CD4-positive, alpha-beta T cell (primary cell): ENCODE results near the gene ITIH2. TPM values are rescaled to one million over a fixed set of nuclear protein-coding genes. Genes with fewer than 3 reads are reported as not detected.
"Not testable (repeated sequence)": the region's sequence is repeated elsewhere in the genome, so short reads cannot be mapped to it uniquely, and the experiment has no call there.

Experiments
- ATAC-seq: fragments of 200-7000 bp; cut with Tn5 transposase; one replicate; pipeline ENCODE4 v1.10.0; 2022; ENCODE audit warnings: mild to moderate bottlenecking; ENCODE audit not compliant: poor library complexity
- CTCF ChIA-PET: fragments of 350-600 bp; sonication (Branson Sonifier 250); formaldehyde crosslinking; loops from one replicate; lab custom pipeline; 2021; ENCODE audit warnings: antibody characterized with exemption, inconsistent platforms; lab: Charles Lee
- POLR2A ChIA-PET: fragments of 350-600 bp; sonication (Branson Sonifier 250); formaldehyde crosslinking; loops from one replicate; lab custom pipeline; 2021; ENCODE audit warnings: antibody characterized with exemption, inconsistent platforms; lab: Charles Lee
- DNase-seq, 14 experiments: peaks; one replicate each; pipeline ENCODE4 v3.0.0-alpha.2; 2013 to 2020; ENCODE audit warnings: mixed read lengths in 2 of 14
- H3K27ac ChIP-seq, 2 donors: one replicate each; pipeline versions ENCODE4 v1.5.1 to v1.7.0; 2013; ENCODE audit warnings: low read length in 2 of 2, low read depth in 1 of 2, mild to moderate bottlenecking in 1 of 2
- H3K27me3 ChIP-seq, 2 experiments: 1 replicate in 1 of 2; 2 replicates in 1 of 2; pipeline versions ENCODE4 v1.6.1 to v1.7.0; 2013; ENCODE audit warnings: low read length in 2 of 2, control low read depth in 1 of 2, mild to moderate bottlenecking in 1 of 2, moderate library complexity in 1 of 2; ENCODE audit not compliant: insufficient read depth in 2 of 2, control insufficient read depth in 1 of 2
- H3K36me3 ChIP-seq: one replicate; pipeline ENCODE4 v1.6.1; 2013; ENCODE audit warnings: low read length, control low read depth; ENCODE audit not compliant: insufficient read depth
- H3K4me1 ChIP-seq: one replicate; pipeline ENCODE4 v1.6.1; 2013; ENCODE audit warnings: low read length, control low read depth; ENCODE audit not compliant: insufficient read depth
- H3K4me3 ChIP-seq: one replicate; pipeline ENCODE4 v1.5.1; 2013; ENCODE audit warnings: mild to moderate bottlenecking, low read length, moderate library complexity
- H3K9me3 ChIP-seq, 2 experiments: 1 replicate in 1 of 2; 2 replicates in 1 of 2; pipeline versions ENCODE4 v1.6.1 to v1.7.0; 2013; ENCODE audit warnings: low read length in 2 of 2, mild to moderate bottlenecking in 2 of 2, control low read depth in 1 of 2, moderate library complexity in 1 of 2; ENCODE audit not compliant: control insufficient read depth in 1 of 2, insufficient read depth in 1 of 2
- H3K27ac Mint-ChIP-seq: one replicate; pipeline ENCODE4 v1.8.0; 2020; ENCODE audit warnings: mixed read lengths
- H3K27me3 Mint-ChIP-seq: one replicate; pipeline ENCODE4 v1.8.0; 2021; ENCODE audit warnings: mixed read lengths
- H3K36me3 Mint-ChIP-seq: one replicate; pipeline ENCODE4 v1.8.0; 2021; ENCODE audit warnings: low read depth, mixed read lengths
- H3K4me1 Mint-ChIP-seq: one replicate; pipeline ENCODE4 v1.8.0; 2021; ENCODE audit warnings: low read depth, mixed read lengths
- H3K4me3 Mint-ChIP-seq: one replicate; pipeline ENCODE4 v1.8.0; 2020; ENCODE audit warnings: mild to moderate bottlenecking, mixed read lengths
- H3K9me3 Mint-ChIP-seq: one replicate; pipeline ENCODE4 v1.8.0; 2020; ENCODE audit warnings: mixed read lengths
- CTCF ChIP-seq: fragments of 200-600 bp; IDR thresholded peaks from one replicate; pipeline ENCODE4 v1.8.0; 2022; ENCODE audit warnings: antibody characterized with exemption, mild to moderate bottlenecking
- intact Hi-C, 2 experiments: fragments of 100-400 bp; cut with DNase I in 1 of 2; cut with micrococcal nuclease in 1 of 2; formaldehyde crosslinking; loops; one replicate each; pipeline versions ENCODE4 v1.15.1 to v1.9.0; 2023 to 2025; cut with DNase I, micrococcal nuclease
- total RNA-seq, 174 experiments: library from RNA in 2 of 174; stranded (reverse) in 2 of 174; gene quantifications; one replicate each; pipeline ENCODE4 v1.2.3 and lab custom pipeline; 2021 to 2026

Gene ITIH2
- total RNA-seq, 2 experiments from 2014 or later: not detected

- Mint-ChIP-seq H3K27ac (no peak overlapping the region), H3K27me3 (peaks cover 74% of the 10 kb centered on the region), H3K9me3 (no peaks in the 10 kb centered on the region), H3K4me3 (peak overlapping the region; percentile 3), H3K36me3 (no peaks in the 10 kb centered on the region), H3K4me1 (peaks cover 18% of the 10 kb centered on the region)
- no peak for ATAC-seq
- Histone ChIP-seq H3K36me3 (no peaks in the 10 kb centered on the region), H3K27ac (no peak overlapping the region), H3K9me3 (no peaks in the 10 kb centered on the region), H3K4me3 (no peak overlapping the region), H3K27me3 (peaks cover 26 to 37% of the 10 kb centered on the region in 2 experiments), H3K4me1 (peaks cover 16% of the 10 kb centered on the region)
- no peak for DNase-seq
- intact Hi-C loops: no loop called here
- POLR2A ChIA-PET: no interaction called here
- CTCF ChIA-PET: no interaction called here
- no peak for TF ChIP-seq CTCF
These were observed 33.0 kb upstream of the ITIH2 start for GRCh38 chr10:7670157-7670556.

- Mint-ChIP-seq H3K36me3 (no peaks in the 10 kb centered on the region), H3K4me3 (no peak overlapping the region), H3K27ac (no peak overlapping the region), H3K27me3 (peaks cover 76% of the 10 kb centered on the region), H3K4me1 (peaks cover 5% of the 10 kb centered on the region), H3K9me3 (no peaks in the 10 kb centered on the region)
- intact Hi-C loops: no loop called here
- Histone ChIP-seq H3K27me3 (peaks cover 18 to 37% of the 10 kb centered on the region in 2 experiments), H3K36me3 (no peaks in the 10 kb centered on the region), H3K4me1 (peaks cover 3% of the 10 kb centered on the region), H3K27ac (no peak overlapping the region), H3K9me3 (no peaks in the 10 kb centered on the region), H3K4me3 (no peak overlapping the region)
- POLR2A ChIA-PET: no interaction called here
- CTCF ChIA-PET: no interaction called here
- ATAC-seq: no peak
- no peak for DNase-seq
- TF ChIP-seq CTCF: no peak
These were observed 30.6 kb upstream of the ITIH2 start for GRCh38 chr10:7672341-7673134.

- no peak for DNase-seq
- Histone ChIP-seq H3K4me1 (no peaks in the 10 kb centered on the region), H3K9me3 (no peaks in the 10 kb centered on the region), H3K27me3 (peaks cover 8 to 22% of the 10 kb centered on the region in 2 experiments), H3K4me3 (no peak overlapping the region), H3K36me3 (no peaks in the 10 kb centered on the region), H3K27ac (no peak overlapping the region)
- POLR2A ChIA-PET: no interaction called here
- Mint-ChIP-seq H3K9me3 (no peaks in the 10 kb centered on the region), H3K27me3 (peaks cover 36% of the 10 kb centered on the region), H3K4me3 (no peak overlapping the region), H3K4me1 (no peaks in the 10 kb centered on the region), H3K36me3 (no peaks in the 10 kb centered on the region), H3K27ac (no peak overlapping the region)
- CTCF ChIA-PET: interaction anchor here (3.1 kb wide), 1 partner anchor 8 kb away, joined by 14 read pairs; no protein-coding TSS in a partner anchor
- TF ChIP-seq CTCF: no peak
- no peak for ATAC-seq
- intact Hi-C loops: loop anchor here in 1 of 2 experiments (5.0 kb wide), 1 partner anchor 487 kb away; no protein-coding TSS in a partner anchor
These were observed 23.9 kb upstream of the ITIH2 start for GRCh38 chr10:7679256-7679655.

GRCh38 chr10:7680078-7680477 lies 23.0 kb upstream of the ITIH2 start:
- H3K27me3 Mint-ChIP-seq: peaks cover 27% of the 10 kb centered on the region
- CTCF ChIA-PET, H3K27ac ChIP-seq, H3K9me3 Mint-ChIP-seq, H3K4me3 ChIP-seq, H3K4me1 Mint-ChIP-seq, H3K4me1 ChIP-seq, H3K4me3 Mint-ChIP-seq, POLR2A ChIA-PET, DNase-seq, H3K27ac Mint-ChIP-seq, H3K36me3 ChIP-seq, H3K36me3 Mint-ChIP-seq, ATAC-seq, H3K9me3 ChIP-seq: not testable (repeated sequence)
- peaks cover 6 to 16% of the 10 kb centered on the region in 2 experiments for H3K27me3 ChIP-seq
- intact Hi-C loops: loop anchor here (10.0 kb wide), 3 partner anchors 265 to 555 kb away; partner anchors contain the start of gene SFMBT2 (in 1 of the 2)
